ENCODE data around the gene ATCAY.

ATCAY gene

GRCh38 chr19:3970808-3971598 lies 90.5 kb downstream of the ATCAY start, which contains the start of gene DAPK3:
TSS of gene DAPK3 (minus strand) at chr19:3971099. CDS start at chr19:3969735, 1,364 bp downstream.
- DNase-seq: peak; percentile 70 to 87 (median 84)

- DNase-seq: no peak
These were observed 94.7 kb downstream of the ATCAY start for GRCh38 chr19:3975144-3975543.

GRCh38 chr19:3975637-3976087 lies 95.2 kb downstream of the ATCAY start:
- DNase-seq: no peak

- peak in 1 of 6 experiments; percentile 14 for DNase-seq
These were observed 96.2 kb downstream of the ATCAY start for GRCh38 chr19:3976495-3977241.

All from stimulated activated naive CD4-positive, alpha-beta T cell (primary cell).